Astrocyte of the cerebellum (primary cell): Measurements from ENCODE around the gene MYOG.

Experiments
- DNase-seq: peaks from one replicate; pipeline ENCODE4 v3.0.0-alpha.2; 2011; ENCODE audit warnings: low read depth
- H3K4me3 ChIP-seq: 2 replicates; pipeline ENCODE4 v1.5.1; 2011; ENCODE audit warnings: mild to moderate bottlenecking, low read depth, low read length, moderate library complexity
- in situ Hi-C: cut with HindIII; loops from 2 replicates; pipeline ENCODE4 v1.10.0; 2017; ENCODE audit warnings: low sequenced_read_pairs
- TF ChIP-seq, protein P1 (sequence below): IDR thresholded peaks from 2 replicates; pipeline ENCODE4 v1.5.1; 2012; ENCODE audit warnings: low read length, low read depth, moderate library complexity, mild to moderate bottlenecking; ENCODE audit errors: missing control alignments

The MYOG gene

DNA sequence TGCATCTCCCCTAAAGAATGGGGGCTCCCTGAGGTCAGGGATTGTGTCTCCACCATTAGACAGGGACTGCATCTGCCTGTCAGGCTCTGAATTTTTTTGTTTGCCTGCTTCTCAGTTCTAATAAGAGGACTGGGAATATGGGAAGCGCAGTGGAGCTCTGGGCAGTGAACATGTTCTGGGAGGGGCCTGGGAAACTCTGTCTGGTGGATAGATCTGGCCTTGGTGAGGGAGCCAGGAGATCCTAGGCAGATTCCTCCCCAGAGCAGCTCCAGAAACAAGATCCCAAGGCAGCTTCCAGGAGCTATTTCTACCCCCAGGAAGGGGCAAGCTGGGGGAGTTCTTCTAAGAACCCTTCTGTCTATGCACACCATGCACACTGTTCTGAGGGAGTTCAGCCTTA lies 12.6 kb upstream of the MYOG start:
- DNase-seq: no peak
- TF ChIP-seq, protein P1, sequence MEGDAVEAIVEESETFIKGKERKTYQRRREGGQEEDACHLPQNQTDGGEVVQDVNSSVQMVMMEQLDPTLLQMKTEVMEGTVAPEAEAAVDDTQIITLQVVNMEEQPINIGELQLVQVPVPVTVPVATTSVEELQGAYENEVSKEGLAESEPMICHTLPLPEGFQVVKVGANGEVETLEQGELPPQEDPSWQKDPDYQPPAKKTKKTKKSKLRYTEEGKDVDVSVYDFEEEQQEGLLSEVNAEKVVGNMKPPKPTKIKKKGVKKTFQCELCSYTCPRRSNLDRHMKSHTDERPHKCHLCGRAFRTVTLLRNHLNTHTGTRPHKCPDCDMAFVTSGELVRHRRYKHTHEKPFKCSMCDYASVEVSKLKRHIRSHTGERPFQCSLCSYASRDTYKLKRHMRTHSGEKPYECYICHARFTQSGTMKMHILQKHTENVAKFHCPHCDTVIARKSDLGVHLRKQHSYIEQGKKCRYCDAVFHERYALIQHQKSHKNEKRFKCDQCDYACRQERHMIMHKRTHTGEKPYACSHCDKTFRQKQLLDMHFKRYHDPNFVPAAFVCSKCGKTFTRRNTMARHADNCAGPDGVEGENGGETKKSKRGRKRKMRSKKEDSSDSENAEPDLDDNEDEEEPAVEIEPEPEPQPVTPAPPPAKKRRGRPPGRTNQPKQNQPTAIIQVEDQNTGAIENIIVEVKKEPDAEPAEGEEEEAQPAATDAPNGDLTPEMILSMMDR: no peak
- in situ Hi-C loops: no loop called here
- H3K4me3 ChIP-seq: no peak overlapping the region

DNA sequence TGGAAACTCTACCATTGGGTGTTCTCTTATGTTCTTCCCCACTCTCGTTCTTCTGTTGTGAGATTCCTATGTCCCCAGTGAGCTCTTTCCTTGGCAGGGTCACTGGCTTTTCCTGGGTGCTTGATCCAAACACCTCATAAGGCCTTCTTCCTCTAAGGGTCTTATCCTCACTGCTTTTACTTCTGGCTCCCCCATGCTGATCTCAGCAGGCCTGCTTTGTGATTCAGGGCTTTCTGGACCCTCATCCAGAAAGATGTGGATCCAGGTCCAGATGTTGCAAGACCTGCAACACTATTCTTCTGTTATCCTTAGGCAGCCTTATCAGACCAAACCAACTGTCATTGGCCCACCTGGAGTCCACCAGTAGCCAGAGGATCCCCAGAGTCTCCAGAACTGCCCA lies 11.2 kb upstream of the MYOG start:
- TF ChIP-seq, protein P1: no peak

DNA sequence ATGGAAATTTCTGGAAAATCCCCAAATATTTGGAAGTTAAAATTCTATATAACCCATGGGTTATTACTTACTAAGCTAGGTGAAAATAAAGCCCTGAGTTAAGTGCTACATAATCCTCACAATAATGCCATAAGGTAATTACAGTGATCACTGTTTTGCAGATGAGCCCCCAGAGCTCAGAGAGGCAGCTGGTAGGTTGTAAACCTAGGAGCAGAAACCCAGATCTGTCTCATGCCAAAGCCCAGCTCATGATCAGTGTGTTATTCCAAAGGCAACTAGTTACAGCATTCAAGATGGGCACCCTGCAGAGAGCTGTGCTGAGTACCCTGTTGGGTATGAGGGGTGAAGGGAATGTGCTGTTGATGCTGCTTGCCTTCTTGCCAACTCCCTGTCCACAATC lies 10.8 kb upstream of the MYOG start:
- DNase-seq: no peak
- TF ChIP-seq, protein P1: no peak
- in situ Hi-C loops: no loop called here
- H3K4me3 ChIP-seq: no peak overlapping the region

More for the DNA sequence above, 11.2 kb upstream of the MYOG start:
- DNase-seq: no peak
- in situ Hi-C loops: no loop called here
- H3K4me3 ChIP-seq: no peak overlapping the region

DNA sequence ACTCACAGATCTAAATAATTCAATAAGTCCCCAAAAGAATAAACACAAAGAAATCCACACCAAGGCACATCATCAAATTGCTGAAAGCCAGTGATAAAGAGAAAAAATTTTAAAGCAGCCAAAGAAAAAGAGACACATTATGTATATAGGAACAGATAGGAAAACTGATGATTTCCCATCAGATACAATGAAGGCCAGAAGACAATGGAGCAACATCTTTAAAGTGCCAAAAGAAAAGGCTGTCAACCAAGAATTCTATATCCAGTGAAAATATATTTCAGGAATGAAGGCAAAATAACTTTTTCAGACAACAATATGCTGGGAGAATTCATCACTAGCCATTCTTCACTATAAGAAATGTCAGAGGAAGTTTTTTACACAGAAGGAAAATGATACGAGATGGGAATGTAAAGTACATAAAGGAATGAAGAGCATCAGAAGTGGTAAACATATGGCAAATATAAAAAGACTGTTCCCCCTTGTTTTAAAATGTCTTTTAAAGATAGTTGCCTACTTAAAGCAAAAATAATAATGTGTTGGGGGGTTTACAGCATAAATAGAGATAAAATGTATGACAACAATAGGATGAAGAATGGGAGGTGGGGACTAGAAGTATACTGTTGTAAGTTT lies 9.4 kb upstream of the MYOG start:
- no peak for DNase-seq
- H3K4me3 ChIP-seq: no peak overlapping the region
- in situ Hi-C loops: no loop called here
- TF ChIP-seq, protein P1: no peak

DNA sequence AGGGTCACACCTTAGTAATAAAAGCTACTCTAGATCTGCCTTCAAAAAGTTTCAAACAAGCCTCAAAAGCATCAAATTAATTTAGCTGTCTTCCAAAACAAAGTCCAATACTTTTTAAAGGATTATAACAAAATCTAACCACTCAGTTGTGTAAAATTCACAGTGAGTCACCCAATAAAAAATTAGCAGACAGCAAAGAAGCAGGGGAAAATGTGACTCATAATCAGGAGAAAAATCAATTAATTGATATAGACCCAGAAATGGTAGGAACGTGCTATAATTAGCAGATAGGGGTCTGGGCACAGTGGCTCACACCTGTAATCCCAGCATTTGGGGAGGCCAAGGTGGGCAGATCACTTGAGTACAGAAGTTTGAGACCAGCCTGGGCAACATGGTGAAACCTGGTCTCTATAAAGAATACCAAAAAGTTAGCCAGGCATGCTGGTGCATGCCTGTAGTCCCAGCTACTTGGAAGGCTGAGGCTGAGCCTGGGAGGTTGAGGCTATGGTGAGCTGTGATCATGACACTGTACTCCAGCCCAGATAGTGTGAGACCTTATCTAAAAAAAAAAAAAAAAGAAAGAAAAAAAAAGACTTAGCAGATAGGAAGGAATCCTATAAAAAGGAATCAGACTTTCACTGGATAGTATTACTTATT lies 8.1 kb upstream of the MYOG start:
- in situ Hi-C loops: no loop called here
- no peak overlapping the region for H3K4me3 ChIP-seq
- TF ChIP-seq, protein P1: no peak
- no peak for DNase-seq

DNA sequence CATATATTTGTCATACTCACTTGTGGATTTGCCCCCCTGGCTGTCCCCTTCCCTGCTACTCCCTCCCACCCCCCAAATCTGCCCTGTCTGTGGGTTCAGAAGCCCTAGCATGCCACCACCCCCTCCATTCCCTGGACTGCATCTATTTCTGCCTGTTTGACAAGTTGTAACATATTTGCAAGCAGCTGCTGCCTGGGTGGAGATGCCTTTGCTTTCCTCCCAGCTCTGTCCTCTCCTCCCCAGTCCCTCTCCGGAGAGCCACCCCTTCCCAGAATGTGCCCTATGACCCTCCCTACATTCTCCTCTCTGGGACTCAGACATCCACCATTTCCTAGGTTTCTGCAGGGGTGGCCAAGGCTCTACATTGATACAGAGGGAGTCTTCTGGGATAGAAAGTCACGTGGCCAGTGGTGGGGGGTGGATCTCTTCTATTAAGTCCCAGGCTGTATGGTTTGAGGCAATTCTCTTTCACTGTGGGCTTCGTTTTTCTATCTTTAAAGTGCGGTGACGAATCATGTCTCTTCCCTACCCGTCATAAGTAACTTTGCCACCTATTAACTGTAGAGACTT lies 6.0 kb upstream of the MYOG start:
- no peak overlapping the region for H3K4me3 ChIP-seq
- DNase-seq: no peak
- TF ChIP-seq, protein P1: no peak
- in situ Hi-C loops: no loop called here
